ENCODE measurements around the gene MTRR. TPM values are rescaled to one million over a fixed set of nuclear protein-coding genes. Genes with fewer than 3 reads are reported as not detected.

MTRR gene
- total and polyA plus RNA-seq, 9 of the 15 experiments (the other 6 are each of a cell fraction or from before 2014, with no cell fraction given) = 39.3 to 84.6 (median 66.2) TPM

DNA sequence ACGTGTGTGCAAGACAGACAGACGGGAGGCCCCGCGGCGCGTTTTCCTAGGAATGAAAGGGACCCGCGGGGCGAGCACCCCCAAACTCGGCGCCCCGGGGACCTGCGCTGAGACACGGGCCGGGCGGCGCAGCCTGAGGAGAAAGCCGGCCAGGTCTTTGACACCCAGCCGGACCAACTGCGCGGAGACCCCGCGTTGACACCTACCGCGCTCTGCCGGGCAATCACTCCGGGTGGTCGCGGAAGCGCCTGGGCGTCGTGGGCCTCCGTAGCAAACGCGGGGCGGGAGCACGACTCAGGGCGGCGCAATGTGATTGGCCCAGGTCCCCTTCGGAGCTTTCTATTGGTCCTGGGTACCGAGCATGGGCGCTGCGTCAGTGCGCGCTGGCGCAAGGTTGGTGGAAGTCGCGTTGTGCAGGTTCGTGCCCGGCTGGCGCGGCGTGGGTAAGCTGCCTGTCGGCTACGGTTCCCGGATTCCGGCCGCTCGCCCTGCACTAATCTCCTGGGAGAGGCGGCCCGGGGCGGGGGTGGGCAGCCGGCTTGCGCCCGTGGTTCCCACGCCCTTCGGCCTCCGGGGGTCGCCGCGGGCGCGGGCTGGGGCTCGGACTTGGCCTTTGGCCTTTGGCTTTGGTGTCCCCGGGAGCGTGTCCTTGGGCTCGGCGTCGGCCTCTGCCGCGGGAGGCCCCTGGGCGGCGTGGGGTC lies at the start of gene MTRR, which contains the start of gene FASTKD3 (continued):
- TF ChIP-seq DEAF1 (CRISPR knock-in tag; IDR thresholded peaks at IDR 0.05) (no peak), TFAM (CRISPR knock-in tag; conservative IDR thresholded peaks at IDR 0.05) (no peak), CHD2 (IDR thresholded peaks at IDR 0.05; ENCODE audit: low read depth, low read length) (peak; percentile 80), FUS (optimal IDR thresholded peaks at IDR 0.05; ENCODE audit: low read depth, low read length) (peak; percentile 29), SAFB (IDR thresholded peaks at IDR 0.05; ENCODE audit: borderline replicate concordance, low read depth, low read length) (peak; percentile 77), BCL6 (CRISPR knock-in tag; IDR thresholded peaks at IDR 0.05) (no peak), ZNF77 (CRISPR knock-in tag; IDR thresholded peaks at IDR 0.05) (no peak), GABPA (tag; conservative IDR thresholded peaks at IDR 0.05; ENCODE audit: low read depth) (no peak; the same call in 1 of the 2 replicates)
- TF ChIP-seq, protein P1, sequence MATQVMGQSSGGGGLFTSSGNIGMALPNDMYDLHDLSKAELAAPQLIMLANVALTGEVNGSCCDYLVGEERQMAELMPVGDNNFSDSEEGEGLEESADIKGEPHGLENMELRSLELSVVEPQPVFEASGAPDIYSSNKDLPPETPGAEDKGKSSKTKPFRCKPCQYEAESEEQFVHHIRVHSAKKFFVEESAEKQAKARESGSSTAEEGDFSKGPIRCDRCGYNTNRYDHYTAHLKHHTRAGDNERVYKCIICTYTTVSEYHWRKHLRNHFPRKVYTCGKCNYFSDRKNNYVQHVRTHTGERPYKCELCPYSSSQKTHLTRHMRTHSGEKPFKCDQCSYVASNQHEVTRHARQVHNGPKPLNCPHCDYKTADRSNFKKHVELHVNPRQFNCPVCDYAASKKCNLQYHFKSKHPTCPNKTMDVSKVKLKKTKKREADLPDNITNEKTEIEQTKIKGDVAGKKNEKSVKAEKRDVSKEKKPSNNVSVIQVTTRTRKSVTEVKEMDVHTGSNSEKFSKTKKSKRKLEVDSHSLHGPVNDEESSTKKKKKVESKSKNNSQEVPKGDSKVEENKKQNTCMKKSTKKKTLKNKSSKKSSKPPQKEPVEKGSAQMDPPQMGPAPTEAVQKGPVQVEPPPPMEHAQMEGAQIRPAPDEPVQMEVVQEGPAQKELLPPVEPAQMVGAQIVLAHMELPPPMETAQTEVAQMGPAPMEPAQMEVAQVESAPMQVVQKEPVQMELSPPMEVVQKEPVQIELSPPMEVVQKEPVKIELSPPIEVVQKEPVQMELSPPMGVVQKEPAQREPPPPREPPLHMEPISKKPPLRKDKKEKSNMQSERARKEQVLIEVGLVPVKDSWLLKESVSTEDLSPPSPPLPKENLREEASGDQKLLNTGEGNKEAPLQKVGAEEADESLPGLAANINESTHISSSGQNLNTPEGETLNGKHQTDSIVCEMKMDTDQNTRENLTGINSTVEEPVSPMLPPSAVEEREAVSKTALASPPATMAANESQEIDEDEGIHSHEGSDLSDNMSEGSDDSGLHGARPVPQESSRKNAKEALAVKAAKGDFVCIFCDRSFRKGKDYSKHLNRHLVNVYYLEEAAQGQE (IDR thresholded peaks at IDR 0.05; ENCODE audit: borderline replicate concordance) = no peak
- TF ChIP-seq, protein P1 (CRISPR knock-in tag; IDR thresholded peaks at IDR 0.05; ENCODE audit: low read depth) = no peak

Data from K562 (cell line).